ENCODE measurements around the gene ZMYND10.
"Not testable (repeated sequence)": the region's sequence is repeated elsewhere in the genome, so short reads cannot be mapped to it uniquely, and the experiment has no call there.

ZMYND10 gene

GRCh38 chr3:50324351-50325112, 21.0 kb downstream of the ZMYND10 start:
- no peak for DNase-seq

GRCh38 chr3:50323614-50324199, 21.8 kb downstream of the ZMYND10 start:
- DNase-seq, result no peak

GRCh38 chr3:50323092-50323600, 22.4 kb downstream of the ZMYND10 start:
- DNase-seq, result no peak

GRCh38 chr3:50322386-50323091, 23.0 kb downstream of the ZMYND10 start, which contains the start of gene HYAL2:
Gene HYAL2, minus strand, starts transcription at chr3:50322745. Its CDS starts 2,256 bp downstream, at chr3:50320489.
- peak; percentile 41 for DNase-seq

- no peak for DNase-seq
These were observed 23.5 kb downstream of the ZMYND10 start for GRCh38 chr3:50322115-50322385.

GRCh38 chr3:50321336-50322114, 24.0 kb downstream of the ZMYND10 start:
- DNase-seq, result peak; percentile 54

GRCh38 chr3:50320853-50321335, 24.6 kb downstream of the ZMYND10 start:
- DNase-seq, result no peak

GRCh38 chr3:50319894-50320625, 25.5 kb downstream of the ZMYND10 start:
- no peak for DNase-seq

- no peak for DNase-seq
These were observed 26.2 kb downstream of the ZMYND10 start for GRCh38 chr3:50319181-50319893.

GRCh38 chr3:50318615-50319014, 26.9 kb downstream of the ZMYND10 start:
- no peak for DNase-seq

- no peak for DNase-seq
These were observed 27.4 kb downstream of the ZMYND10 start for GRCh38 chr3:50318163-50318562.

- no peak for DNase-seq
These were observed 28.2 kb downstream of the ZMYND10 start for GRCh38 chr3:50317300-50317699.

GRCh38 chr3:50316657-50317242, 28.8 kb downstream of the ZMYND10 start:
- DNase-seq, result no peak

- no peak for DNase-seq
These were observed 30.7 kb downstream of the ZMYND10 start for GRCh38 chr3:50314816-50315215.

- DNase-seq, result no peak
These were observed 31.2 kb downstream of the ZMYND10 start for GRCh38 chr3:50314342-50314741.

- not testable (repeated sequence) for DNase-seq
These were observed 33.5 kb downstream of the ZMYND10 start for GRCh38 chr3:50312041-50312440.

GRCh38 chr3:50304601-50305000, 40.9 kb downstream of the ZMYND10 start:
- no peak for DNase-seq

GRCh38 chr3:50303013-50303815, 42.3 kb downstream of the ZMYND10 start, which contains the start of gene HYAL1:
Gene HYAL1, minus strand, starts transcription at chr3:50303574. Its CDS starts 618 bp downstream, at chr3:50302956.
- no peak for DNase-seq

- DNase-seq, result no peak
These were observed 43.2 kb downstream of the ZMYND10 start for GRCh38 chr3:50302095-50303012.

All from DMS153 (cell line).